WERI-Rb-1 (cell line): ENCODE data around the gene FOXP4.

Experiments
- DNase-seq: peaks from one replicate; pipeline ENCODE4 v3.0.0-alpha.2; 2020
- H3K27ac ChIP-seq: fragments of 250-450 bp; sonication (Bioruptor Pico); 2 replicates; pipeline ENCODE4 v1.5.1; 2020; ENCODE audit warnings: mild to moderate bottlenecking, moderate library complexity
- H3K27me3 ChIP-seq: fragments of 250-450 bp; sonication (Bioruptor Pico); 2 replicates; pipeline ENCODE4 v1.5.1; 2021; ENCODE audit warnings: mild to moderate bottlenecking, low read depth, moderate library complexity; ENCODE audit not compliant: insufficient read depth, severe bottlenecking
- H3K36me3 ChIP-seq: fragments of 250-450 bp; sonication (Bioruptor Pico); 2 replicates; pipeline ENCODE4 v1.5.1; 2020; ENCODE audit warnings: mild to moderate bottlenecking, moderate library complexity
- H3K4me3 ChIP-seq: 2 replicates; pipeline ENCODE4 v1.5.1; 2011; ENCODE audit warnings: low read depth, mild to moderate bottlenecking, control low read depth, low read length
- H3K9me3 ChIP-seq: fragments of 250-450 bp; sonication (Bioruptor Pico); 2 replicates; pipeline ENCODE4 v1.5.1; 2021; ENCODE audit warnings: mild to moderate bottlenecking, moderate library complexity; ENCODE audit not compliant: severe bottlenecking
- CTCF ChIP-seq: IDR thresholded peaks from 2 replicates; pipeline ENCODE4 v1.5.1; 2011; ENCODE audit warnings: low read depth, mild to moderate bottlenecking, control low read depth, inconsistent platforms, low read length

FOXP4 gene

GRCh38 chr6:41545703-41546474 lies at the start of gene FOXP4:
TSS of gene FOXP4 (plus strand) at chr6:41546381. CDS start at chr6:41565761, 19,380 bp downstream.
- H3K36me3 ChIP-seq: peaks cover 19% of the 10 kb centered on the region
- H3K9me3 ChIP-seq: no peaks in the 10 kb centered on the region
- peak within 1 kb of the TSS; percentile 75 for H3K4me3 ChIP-seq
- no peaks in the 10 kb centered on the region for H3K27me3 ChIP-seq
- DNase-seq: peak; percentile 99
- H3K27ac ChIP-seq: peak within 1 kb of the TSS; percentile 83
- no peak for TF ChIP-seq CTCF

DNA sequence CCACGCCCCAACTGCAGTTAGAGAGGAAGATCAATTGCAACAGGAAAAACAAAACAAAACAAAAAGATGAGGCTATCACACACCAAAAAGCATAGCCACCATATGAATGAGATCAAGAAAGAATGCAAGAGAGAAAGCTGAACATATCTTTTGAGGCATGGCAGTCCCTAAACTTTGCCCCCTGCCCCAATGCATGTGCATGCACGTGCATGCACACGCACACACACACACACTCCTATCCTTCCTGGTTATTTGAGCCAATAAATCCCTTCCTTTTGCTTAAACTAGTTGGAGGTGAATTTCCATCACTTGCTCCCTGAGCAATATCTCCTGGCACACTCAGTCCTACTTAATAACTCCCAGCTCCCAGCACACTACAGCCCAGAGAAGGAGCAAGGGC lies 48.6 kb upstream of the FOXP4 start:
- Histone ChIP-seq H3K27me3 (no peaks in the 10 kb centered on the region), H3K4me3 (no peak overlapping the region), H3K27ac (no peak overlapping the region), H3K9me3 (no peaks in the 10 kb centered on the region), H3K36me3 (no peaks in the 10 kb centered on the region)
- DNase-seq: no peak
- no peak for TF ChIP-seq CTCF

- no peak for TF ChIP-seq CTCF
- no peak for DNase-seq
Observed at GRCh38 chr6:41497994-41498393, 48.2 kb upstream of the FOXP4 start.

DNA sequence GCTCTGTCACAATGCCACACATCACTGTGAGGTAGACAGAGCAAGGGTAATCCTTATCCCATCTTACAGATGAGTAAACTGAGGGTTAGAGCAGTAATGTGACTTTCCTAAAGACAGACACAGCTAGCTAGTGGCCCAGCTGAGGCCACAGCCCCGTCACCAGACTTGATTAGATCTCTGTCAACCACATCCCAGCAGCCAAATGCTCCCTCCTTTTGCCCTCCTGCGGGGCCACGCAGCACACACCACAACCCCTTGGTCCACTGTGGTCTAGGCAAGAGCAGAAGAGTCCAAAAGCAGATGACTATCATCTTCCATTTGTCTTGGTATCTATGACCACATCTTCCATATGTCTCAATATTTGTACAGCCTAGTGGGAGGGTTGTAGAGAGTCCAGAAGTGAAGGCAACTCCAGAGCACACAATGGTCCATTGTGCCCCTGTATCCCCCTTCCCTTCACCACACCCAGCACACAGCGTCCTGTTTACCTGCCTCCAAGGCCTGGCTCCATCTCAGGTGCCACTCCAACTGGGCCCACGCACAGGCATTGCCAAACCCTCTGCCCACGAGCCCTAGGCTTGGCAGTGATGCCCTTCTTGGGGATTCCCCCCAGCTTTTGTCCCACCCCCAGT lies 47.1 kb upstream of the FOXP4 start:
- H3K27ac ChIP-seq: no peak overlapping the region
- H3K36me3 ChIP-seq: no peaks in the 10 kb centered on the region
- no peak overlapping the region for H3K4me3 ChIP-seq
- TF ChIP-seq CTCF: no peak
- no peak for DNase-seq
- H3K27me3 ChIP-seq: no peaks in the 10 kb centered on the region
- no peaks in the 10 kb centered on the region for H3K9me3 ChIP-seq

More at GRCh38 chr6:41497994-41498393, 48.2 kb upstream of the FOXP4 start:
- no peaks in the 10 kb centered on the region for H3K36me3 ChIP-seq
- H3K4me3 ChIP-seq: no peak overlapping the region
- H3K27me3 ChIP-seq: no peaks in the 10 kb centered on the region
- no peaks in the 10 kb centered on the region for H3K9me3 ChIP-seq
- no peak overlapping the region for H3K27ac ChIP-seq

DNA sequence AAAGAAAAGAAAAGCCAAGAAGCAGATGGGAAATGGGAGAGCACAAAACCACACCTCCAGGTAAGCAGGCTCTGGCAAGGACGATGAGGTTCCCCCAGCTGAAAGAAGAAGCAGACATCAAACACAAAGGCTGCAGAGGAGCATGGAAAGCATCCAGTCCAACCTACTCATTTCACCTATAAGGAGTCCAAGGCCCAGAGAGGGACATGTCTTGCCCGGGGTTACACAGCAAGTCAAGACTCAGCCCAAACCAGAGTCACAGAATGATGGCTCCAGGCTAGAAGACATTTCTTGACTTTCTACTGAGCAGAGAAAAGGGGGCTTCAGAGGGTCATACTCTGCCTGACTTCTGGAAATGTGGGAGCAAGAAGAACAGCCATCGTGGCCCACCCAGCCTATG lies 45.6 kb upstream of the FOXP4 start:
- Histone ChIP-seq H3K36me3 (no peaks in the 10 kb centered on the region), H3K27ac (no peak overlapping the region), H3K27me3 (no peaks in the 10 kb centered on the region), H3K9me3 (no peaks in the 10 kb centered on the region), H3K4me3 (no peak overlapping the region)
- DNase-seq: no peak
- no peak for TF ChIP-seq CTCF
